ENCODE measurements around the gene IMPG2.

GRCh38 chr3:101278727-101279126 lies 41.6 kb downstream of the IMPG2 start:
- TF ChIP-seq POLR2A (IDR thresholded peaks at IDR 0.05) (no peak), CTCF (IDR thresholded peaks at IDR 0.05) (no peak), EP300 (IDR thresholded peaks at IDR 0.05) (no peak), POLR2AphosphoS5 (IDR thresholded peaks at IDR 0.05) (no peak)

All from sigmoid colon (tissue), 4 donors.